HepG2 (cell line): ENCODE data around the gene UCMA. TPM values are rescaled to one million over a fixed set of nuclear protein-coding genes. Genes with fewer than 3 reads are reported as not detected.

ENCODE experiments used
- ATAC-seq: fragments of 200-7000 bp; cut with Tn5 transposase; 3 replicates; pipeline ENCODE4 v1.9.1; 2020; ENCODE audit warnings: mild to moderate bottlenecking, moderate library complexity
- BruUV-seq: library from RNA; stranded (reverse); fragments of 400-500 nt; replicated peaks from 2 replicates; lab custom pipeline; 2021; lab: Mats Ljungman, UMichigan
- CTCF ChIA-PET: fragments of 300-600 bp; formaldehyde crosslinking; extraction: SDS; loops from one replicate; lab custom pipeline; 2021; ENCODE audit warnings: low total read pairs, inconsistent platforms, low intra/inter-chr PET ratio; lab: Yijun Ruan, JAX
- POLR2A ChIA-PET: fragments of 350-600 bp; sonication (Branson Sonifier 250); formaldehyde crosslinking; loops from one replicate; lab custom pipeline; 2020; ENCODE audit warnings: antibody characterized with exemption, inconsistent platforms; lab: Yijun Ruan, JAX
- DNase-seq: peaks from one replicate; pipeline ENCODE4 v3.0.0-alpha.2; 2015; ENCODE audit warnings: low spot score
- FAIRE-seq: peaks from 3 replicates; lab custom pipeline; 2011; peaks lifted over from hg19 to GRCh38; lab: Jason Lieb, UNC
- H2AFZ ChIP-seq: one replicate; pipeline ENCODE4 v1.6.1; 2011; ENCODE audit warnings: low read length, inconsistent platforms
- H3K27ac ChIP-seq: fragments of 300-600 bp; 3 replicates; pipeline ENCODE4 v1.8.0; 2011; ENCODE audit warnings: mixed run types, mild to moderate bottlenecking, mixed read lengths, low read length, inconsistent platforms; ENCODE audit not compliant: insufficient read depth; ENCODE audit errors: extremely low read length
- H3K27me3 ChIP-seq, 2 experiments: fragments of 200-600 bp in 1 of 2; 2 replicates in 1 of 2; 3 replicates in 1 of 2; pipeline versions ENCODE4 v1.6.0 to v1.8.0; 2011; ENCODE audit warnings: low read length in 2 of 2, mild to moderate bottlenecking in 2 of 2, moderate library complexity in 2 of 2, inconsistent platforms in 1 of 2; ENCODE audit not compliant: insufficient read depth in 2 of 2, control insufficient read depth in 1 of 2
- H3K36me3 ChIP-seq, 2 experiments: fragments of 200-600 bp in 1 of 2; replicated peaks in 1 of 2; 2 replicates in 1 of 2; 3 replicates in 1 of 2; pipeline versions ENCODE4 v1.5.1 to v1.8.0; 2011; ENCODE audit warnings: low read length in 2 of 2, inconsistent platforms in 1 of 2; ENCODE audit not compliant: insufficient read depth in 2 of 2, control insufficient read depth in 1 of 2
- H3K4me1 ChIP-seq: 2 replicates; pipeline ENCODE4 v1.5.1; 2012; ENCODE audit warnings: low read length, inconsistent platforms; ENCODE audit not compliant: insufficient read depth
- H3K4me2 ChIP-seq: 2 replicates; pipeline ENCODE4 v1.6.0; 2011; ENCODE audit warnings: low read depth, low read length, inconsistent platforms
- H3K4me3 ChIP-seq, 3 experiments: fragments of 200-600 bp in 1 of 3; sonication (generic), shearing (Covaris generic) in 1 of 3; replicated peaks in 1 of 3; 2 replicates each; pipeline ENCODE4 v1.5.1; 2011 to 2016; ENCODE audit warnings: low read length in 3 of 3, inconsistent platforms in 2 of 3, low read depth in 2 of 3, mild to moderate bottlenecking in 2 of 3, control low read depth in 1 of 3, mixed read lengths in 1 of 3; ENCODE audit not compliant: insufficient read depth in 1 of 3
- H3K79me2 ChIP-seq: one replicate; pipeline ENCODE4 v1.6.1; 2011; ENCODE audit warnings: low read length, inconsistent platforms; ENCODE audit not compliant: insufficient read depth
- H3K9ac ChIP-seq: 2 replicates; pipeline ENCODE4 v1.6.0; 2011; ENCODE audit warnings: mild to moderate bottlenecking, low read depth, low read length, inconsistent platforms; ENCODE audit not compliant: insufficient read depth
- H3K9me3 ChIP-seq: 2 replicates; pipeline ENCODE4 v1.5.1; 2012; ENCODE audit warnings: mild to moderate bottlenecking, low read length
- H4K20me1 ChIP-seq: 2 replicates; pipeline ENCODE4 v1.6.0; 2011; ENCODE audit warnings: inconsistent platforms, mild to moderate bottlenecking, low read length, moderate library complexity; ENCODE audit not compliant: insufficient read depth
- CEBPB ChIP-seq: IDR thresholded peaks from 2 replicates; pipeline ENCODE4 v1.6.1; 2011; ENCODE audit warnings: low read depth, low read length, improper control_type of control experiment, borderline replicate concordance
- MAFG ChIP-seq: sonication (generic); formaldehyde crosslinking; IDR thresholded peaks from 2 replicates; pipeline ENCODE4 v1.5.1; 2020; ENCODE audit warnings: mild to moderate bottlenecking, missing genetic modification reagents
- ZBTB20 ChIP-seq: sonication (generic); formaldehyde crosslinking; IDR thresholded peaks from 2 replicates; pipeline ENCODE4 v1.8.1; 2023; ENCODE audit warnings: missing genetic modification reagents, low read depth, mild to moderate bottlenecking, borderline replicate concordance
- ZBTB21 ChIP-seq: sonication (generic); formaldehyde crosslinking; IDR thresholded peaks from 2 replicates; pipeline ENCODE4 v1.4.0; 2020; ENCODE audit warnings: missing genetic modification reagents
- ZNF274 ChIP-seq: sonication (generic); formaldehyde crosslinking; IDR thresholded peaks from 2 replicates; pipeline ENCODE4 v1.5.1; 2020; ENCODE audit warnings: mild to moderate bottlenecking, missing genetic modification reagents
- ZNF557 ChIP-seq: sonication (generic); formaldehyde crosslinking; IDR thresholded peaks from 2 replicates; pipeline ENCODE4 v1.4.0; 2020; ENCODE audit warnings: missing genetic modification reagents
- ZNF644 ChIP-seq: IDR thresholded peaks from 2 replicates; pipeline ENCODE4 v1.6.1; 2016; ENCODE audit warnings: low read depth
- WGBS: methylation state at CpG from one replicate; pipeline ENCODE4 v1.1.6; 2017; ENCODE audit warnings: low lambda C conversion rate; 5-methylcytosine and 5-hydroxymethylcytosine counted together
- in situ Hi-C: cut with HindIII; loops from 2 replicates; pipeline ENCODE4 v1.10.0; 2017; ENCODE audit warnings: low pct_unique_long_range_greater_than_20kb; ENCODE audit not compliant: extremely low pct_ligation_motif_present
- intact Hi-C: fragments of 100-400 bp; cut with micrococcal nuclease; formaldehyde crosslinking; loops from one replicate; pipeline ENCODE4 v1.10.0; 2022; ENCODE audit not compliant: unreplicated experiment
- polyA plus RNA-seq, 8 experiments: library from polyadenylated mRNA; depleted of rRNA in 3 of 8; stranded (reverse) in 7 of 8; unstranded in 1 of 8; fragments of >200 nt; fragmentation: Illumina TruSeq in 4 of 8; extraction: Trizol in 4 of 8; gene quantifications; 2 replicates each; pipeline versions ENCODE4 v1.2.1 to v1.2.3, GENCODE V29; 2011 to 2016; ENCODE audit warnings: low read depth in 4 of 8, missing spikeins in 1 of 8, mixed read lengths in 1 of 8; ENCODE audit not compliant: insufficient read depth in 1 of 8
- total RNA-seq, 5 experiments: library from RNA; depleted of rRNA; stranded (reverse); fragments of >200 nt; fragmentation: Illumina TruSeq; extraction: Trizol; gene quantifications; 2 replicates each; pipeline ENCODE4 v1.2.3, GENCODE V29; 2016; ENCODE audit warnings: low read depth in 1 of 5
- TF ChIP-seq, protein P1 (sequence below): sonication (generic); formaldehyde crosslinking; conservative IDR thresholded peaks from 2 replicates; pipeline ENCODE4 v1.4.0; 2020; ENCODE audit warnings: missing genetic modification reagents
- TF ChIP-seq, protein P2 (sequence below): IDR thresholded peaks from 2 replicates; pipeline ENCODE4 v1.6.1; 2016
- TF ChIP-seq, protein P3 (sequence below): sonication (generic); formaldehyde crosslinking; IDR thresholded peaks from 2 replicates; pipeline ENCODE4 v1.4.0; 2020; ENCODE audit warnings: missing genetic modification reagents, mild to moderate bottlenecking, borderline replicate concordance

UCMA gene
- total and polyA plus RNA-seq, 2 of the 13 experiments (the other 11 are each of a cell fraction or from before 2014, with no cell fraction given) = not detected

DNA sequence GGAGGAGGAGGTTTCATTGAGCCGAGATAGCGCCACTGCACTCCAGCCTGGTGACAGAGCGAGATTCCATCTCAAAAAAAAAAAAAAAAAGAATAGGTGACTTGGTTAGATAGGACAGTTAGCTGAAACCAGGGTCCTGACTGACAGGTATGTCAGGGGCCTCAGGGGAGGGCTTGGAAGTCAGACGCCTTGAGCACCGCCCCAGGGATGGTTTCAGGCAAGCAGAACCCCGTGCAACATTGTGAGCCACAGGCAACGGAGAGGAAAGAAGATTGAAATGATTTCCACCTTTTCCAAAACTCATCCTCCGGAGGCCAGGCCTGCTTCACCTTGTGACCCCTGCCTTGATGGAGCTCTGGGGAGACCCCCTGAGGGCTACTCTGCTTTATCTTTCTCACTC lies 8.6 kb downstream of the UCMA start:
- ChIA-PET POLR2A (no interaction called here), CTCF (no interaction called here)
- no peaks in the 10 kb centered on the region for H4K20me1 ChIP-seq
- intact Hi-C loops = loop anchor here (10.0 kb wide), 1 partner anchor 49 kb away; no protein-coding TSS in a partner anchor
- ATAC-seq (no peak), FAIRE-seq (no peak), DNase-seq (no peak)
- H3K9me3 ChIP-seq = no peaks in the 10 kb centered on the region
- WGBS = 62% methylated on average over 8 of the region's 8 CpGs
- H3K27ac ChIP-seq = no peak overlapping the region
- no peak overlapping the region for H3K9ac ChIP-seq
- BruUV-seq = no TSS peak
- in situ Hi-C loops = no loop called here
- no peak overlapping the region for H3K4me3 ChIP-seq
- H3K79me2 ChIP-seq = no peaks in the 10 kb centered on the region
- H3K4me1 ChIP-seq = peaks cover 11% of the 10 kb centered on the region; the same call in 1 of the 2 replicates
- H3K36me3 ChIP-seq = no peaks in the 10 kb centered on the region
- TF ChIP-seq, protein P1, sequence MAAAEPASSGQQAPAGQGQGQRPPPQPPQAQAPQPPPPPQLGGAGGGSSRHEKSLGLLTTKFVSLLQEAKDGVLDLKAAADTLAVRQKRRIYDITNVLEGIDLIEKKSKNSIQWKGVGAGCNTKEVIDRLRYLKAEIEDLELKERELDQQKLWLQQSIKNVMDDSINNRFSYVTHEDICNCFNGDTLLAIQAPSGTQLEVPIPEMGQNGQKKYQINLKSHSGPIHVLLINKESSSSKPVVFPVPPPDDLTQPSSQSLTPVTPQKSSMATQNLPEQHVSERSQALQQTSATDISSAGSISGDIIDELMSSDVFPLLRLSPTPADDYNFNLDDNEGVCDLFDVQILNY (CRISPR knock-in tag) = no peak
- TF ChIP-seq ZBTB21 = no peak
- TF ChIP-seq, protein P2, sequence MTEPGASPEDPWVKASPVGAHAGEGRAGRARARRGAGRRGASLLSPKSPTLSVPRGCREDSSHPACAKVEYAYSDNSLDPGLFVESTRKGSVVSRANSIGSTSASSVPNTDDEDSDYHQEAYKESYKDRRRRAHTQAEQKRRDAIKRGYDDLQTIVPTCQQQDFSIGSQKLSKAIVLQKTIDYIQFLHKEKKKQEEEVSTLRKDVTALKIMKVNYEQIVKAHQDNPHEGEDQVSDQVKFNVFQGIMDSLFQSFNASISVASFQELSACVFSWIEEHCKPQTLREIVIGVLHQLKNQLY (CRISPR knock-in tag) = no peak
- TF ChIP-seq ZNF557 = no peak
- no peak for TF ChIP-seq ZNF274 (CRISPR knock-in tag)
- TF ChIP-seq MAFG (CRISPR knock-in tag) = no peak
- no peak for TF ChIP-seq CEBPB
- TF ChIP-seq ZBTB20 = no peak
- no peak for TF ChIP-seq ZNF644 (CRISPR knock-in tag)
- TF ChIP-seq, protein P3, sequence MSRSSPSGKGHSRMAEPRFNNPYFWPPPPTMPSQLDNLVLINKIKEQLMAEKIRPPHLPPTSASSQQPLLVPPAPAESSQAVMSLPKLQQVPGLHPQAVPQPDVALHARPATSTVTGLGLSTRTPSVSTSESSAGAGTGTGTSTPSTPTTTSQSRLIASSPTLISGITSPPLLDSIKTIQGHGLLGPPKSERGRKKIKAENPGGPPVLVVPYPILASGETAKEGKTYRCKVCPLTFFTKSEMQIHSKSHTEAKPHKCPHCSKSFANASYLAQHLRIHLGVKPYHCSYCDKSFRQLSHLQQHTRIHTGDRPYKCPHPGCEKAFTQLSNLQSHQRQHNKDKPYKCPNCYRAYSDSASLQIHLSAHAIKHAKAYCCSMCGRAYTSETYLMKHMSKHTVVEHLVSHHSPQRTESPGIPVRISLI (CRISPR knock-in tag) = no peak
- H3K27me3 ChIP-seq = 0 out of 5 replicates have a peak, but pooled peaks cover 0 to 1% of the 10 kb centered on the region in 2 experiments
- no peak overlapping the region for H2AFZ ChIP-seq
- no peak overlapping the region for H3K4me2 ChIP-seq
